A172 (cell line): ENCODE results near the gene PPP1R3G. TPM values are rescaled to one million over a fixed set of nuclear protein-coding genes. Genes with fewer than 3 reads are reported as not detected.

Experiments
- total RNA-seq: library from RNA; depleted of rRNA; stranded (reverse); fragments of >200 nt; shearing (Covaris generic); gene quantifications from 2 replicates; pipeline ENCODE4 v1.2.3, GENCODE V29; 2014; rRNA removed

The PPP1R3G gene
- total RNA-seq, 1 experiment from 2014 or later = 0.22 TPM

Other genes with a start within 250 kb of the PPP1R3G start
- gene RPP40, start 81.3 kb upstream of the PPP1R3G start, total RNA-seq = 82.9 and 93.0 TPM in 2 replicates
- 26.1 and 35.0 TPM in 2 replicates for gene LYRM4, start 175.6 kb downstream of the PPP1R3G start, total RNA-seq
- gene FARS2, start 176.2 kb downstream of the PPP1R3G start, total RNA-seq = 12.5 and 23.5 TPM in 2 replicates